ENCODE results near the gene UBR7.

UBR7 gene

GRCh38 chr14:93249128-93249831 lies 42.2 kb downstream of the UBR7 start:
- no peak for DNase-seq (ENCODE audit: low spot score)

DNA sequence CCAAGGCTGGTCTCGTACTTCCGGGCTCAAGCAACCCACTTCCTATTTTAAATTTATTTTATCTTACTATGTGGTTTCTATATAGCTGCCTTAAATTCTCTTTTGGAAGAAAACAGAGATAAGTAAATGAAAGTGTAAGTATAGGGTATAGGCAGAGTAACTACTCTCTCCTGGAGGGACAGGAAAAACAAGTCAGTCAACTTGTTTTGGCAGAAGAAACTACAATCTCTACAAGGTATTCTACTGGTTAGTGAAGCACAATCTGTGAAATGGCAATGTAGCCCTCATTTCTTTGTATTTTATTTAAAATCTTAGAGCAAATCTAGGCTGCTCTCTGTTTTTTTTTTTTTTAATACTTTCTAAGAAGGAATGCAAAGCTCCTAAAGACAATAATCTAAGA lies 55.4 kb downstream of the UBR7 start:
- DNase-seq (ENCODE audit: low spot score) = no peak

GRCh38 chr14:93263416-93263815 lies 56.4 kb downstream of the UBR7 start:
- DNase-seq (ENCODE audit: low spot score) = no peak

DNA sequence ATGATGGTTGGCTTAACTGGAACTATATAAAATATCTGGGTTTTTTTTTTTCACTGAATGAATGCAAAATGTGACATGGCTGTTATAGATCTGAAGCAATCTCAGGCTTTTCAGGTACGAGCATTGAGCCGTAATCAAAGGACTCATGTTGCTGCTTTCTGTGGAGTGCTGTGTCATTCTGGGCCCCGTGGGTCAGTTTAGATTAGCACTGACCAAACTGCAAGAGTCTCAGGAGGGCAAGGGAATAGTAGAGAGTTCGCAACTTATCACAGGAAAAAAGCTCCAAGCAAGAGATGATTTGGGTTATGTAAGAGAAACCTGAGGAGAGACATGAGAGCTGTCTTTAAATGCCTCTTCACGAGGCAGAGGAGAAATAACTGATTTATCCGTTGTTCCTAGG lies 59.1 kb downstream of the UBR7 start:
- DNase-seq (ENCODE audit: low spot score) = no peak

DNA sequence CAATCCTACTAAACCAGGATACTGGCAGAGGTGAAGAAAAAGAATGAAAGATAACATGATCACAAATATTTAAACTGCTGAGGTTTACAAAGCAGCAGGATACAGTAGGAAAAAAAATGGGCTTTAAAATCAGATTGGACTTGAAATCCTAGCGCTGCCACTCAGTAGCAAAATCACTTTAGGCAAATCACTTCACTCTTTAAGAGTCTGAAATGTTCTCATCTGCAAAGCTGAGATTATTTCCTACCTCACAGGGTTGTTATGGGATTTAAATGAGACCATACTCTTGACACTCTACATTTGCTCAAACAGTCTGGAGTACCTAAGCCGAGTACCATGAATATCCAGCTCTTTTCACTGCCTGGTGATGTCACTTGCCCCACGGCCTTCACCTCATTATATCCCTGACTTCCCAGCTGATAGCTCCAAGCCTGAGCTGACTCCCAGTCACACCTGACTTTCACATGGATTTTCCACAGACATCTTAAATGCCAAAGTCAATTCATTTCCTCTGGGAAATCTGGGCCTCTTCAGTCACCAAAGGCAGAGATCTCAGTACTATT lies 60.2 kb downstream of the UBR7 start:
- DNase-seq (ENCODE audit: low spot score) = no peak

DNA sequence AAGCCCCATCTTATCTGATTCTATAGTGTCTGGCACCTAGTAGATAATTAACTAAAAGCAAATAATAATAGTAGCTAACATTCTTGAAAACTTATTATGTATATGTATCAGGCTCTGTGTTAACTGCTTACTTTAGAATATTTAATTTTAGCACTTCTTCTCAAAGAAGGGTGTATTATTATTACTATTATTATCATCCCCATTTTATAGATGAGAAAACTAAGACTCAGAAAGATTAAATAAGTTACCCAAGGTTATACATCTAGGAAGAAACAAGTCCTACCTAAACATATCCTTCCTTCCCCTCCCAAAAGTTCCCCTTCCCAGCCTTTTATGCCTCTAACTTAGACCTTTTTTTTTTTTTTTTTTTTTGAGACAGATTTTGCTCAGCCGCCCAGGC lies 61.4 kb downstream of the UBR7 start:
- no peak for DNase-seq (ENCODE audit: low spot score)

DNA sequence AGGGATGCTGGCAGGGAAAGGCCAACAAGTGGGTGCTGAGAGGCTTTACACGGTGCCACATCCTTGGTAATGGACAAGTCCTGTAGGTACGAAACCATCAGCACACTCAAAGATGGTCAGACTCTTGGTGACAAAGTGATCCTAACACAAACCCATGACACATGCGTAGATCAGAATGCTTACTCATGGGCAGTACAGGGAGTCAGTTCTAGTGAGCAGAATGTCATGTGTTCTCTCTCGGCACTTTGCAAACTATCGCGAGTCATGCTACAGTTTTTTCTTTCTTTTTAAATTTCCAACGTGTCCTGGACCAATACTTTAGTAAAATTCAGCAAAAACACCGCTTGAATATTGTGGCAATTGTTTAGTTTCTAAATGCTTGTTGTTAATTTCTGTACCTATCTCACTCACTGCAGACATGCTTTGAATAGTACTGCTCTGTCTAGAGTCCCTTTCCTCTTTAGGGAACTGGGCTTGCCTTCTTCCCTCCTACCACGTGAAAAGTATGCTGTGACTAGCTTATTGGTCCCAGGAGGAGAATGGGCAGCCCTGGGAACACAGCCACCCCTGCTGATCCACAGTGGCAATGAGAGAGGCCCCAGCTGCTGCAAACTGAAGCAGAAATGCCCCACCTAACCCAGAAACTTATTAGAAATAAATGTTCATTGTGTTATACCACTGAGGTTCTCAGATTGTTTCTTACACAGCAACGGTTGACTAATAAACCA lies 62.4 kb downstream of the UBR7 start:
- DNase-seq (ENCODE audit: low spot score) = no peak

DNA sequence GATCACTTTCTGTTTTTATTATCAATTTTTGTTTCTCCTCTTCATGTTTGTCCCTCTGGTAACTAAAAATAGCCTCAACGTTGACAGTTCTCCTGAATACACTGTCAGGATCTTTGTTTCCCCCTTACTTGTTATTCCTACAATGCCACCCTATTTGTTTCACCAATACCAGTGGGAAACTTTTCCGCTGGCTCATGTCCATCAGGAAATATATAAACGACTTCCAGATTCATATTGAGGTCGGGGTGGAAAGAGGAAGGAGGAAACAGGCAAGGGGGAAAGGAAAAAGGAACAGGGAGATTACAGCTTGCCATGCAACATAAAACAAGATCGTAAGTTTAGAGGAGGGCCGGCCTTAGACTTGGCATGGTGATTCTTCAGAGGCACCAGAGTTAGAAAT lies 64.1 kb downstream of the UBR7 start:
- DNase-seq (ENCODE audit: low spot score) = no peak

GRCh38 chr14:93274055-93274806 lies 67.2 kb downstream of the UBR7 start:
- DNase-seq (ENCODE audit: low spot score) = no peak

DNA sequence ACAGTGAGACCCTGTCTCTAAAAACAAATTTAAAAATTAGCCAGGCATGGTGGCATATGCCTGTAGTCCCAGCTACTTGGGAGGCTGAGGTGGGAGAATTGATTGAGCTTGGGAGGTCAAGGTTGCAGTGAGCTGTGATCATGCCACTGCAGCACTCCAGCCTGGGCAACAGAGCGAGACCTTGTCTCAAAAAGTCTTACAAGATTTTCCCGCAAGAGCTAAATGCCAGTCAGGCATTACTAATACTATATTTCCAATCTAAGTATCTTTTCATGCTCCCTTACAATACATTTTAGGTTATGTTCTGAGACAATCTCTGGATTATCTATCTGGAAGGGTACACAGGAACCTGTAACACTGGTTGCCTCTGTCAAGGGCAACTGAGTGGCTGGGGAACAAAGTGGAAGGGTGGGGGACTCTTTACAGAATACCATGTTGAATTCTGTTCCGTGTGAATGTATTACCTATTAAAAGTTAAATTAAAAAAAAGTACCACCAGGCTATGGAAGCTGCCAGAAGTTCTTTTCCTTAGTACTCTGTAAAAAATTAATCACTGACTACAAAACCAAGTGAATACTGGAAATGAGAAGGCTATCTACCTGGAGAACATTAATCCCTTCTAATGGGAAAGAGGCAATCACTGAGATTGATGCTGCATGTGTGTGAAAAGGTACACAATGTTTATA lies 69.1 kb downstream of the UBR7 start:
- DNase-seq (ENCODE audit: low spot score) = no peak
